Lower lobe of right lung (tissue), 2 donors: Measurements from ENCODE around the gene COLQ. TPM values are rescaled to one million over a fixed set of nuclear protein-coding genes. Genes with fewer than 3 reads are reported as not detected.

ENCODE experiments used
- ATAC-seq, 2 donors: fragments of 200-7000 bp; cut with Tn5 transposase; one replicate each; pipeline ENCODE4 v1.9.1; 2020 to 2022; ENCODE audit warnings: mild to moderate bottlenecking in 2 of 2, moderate library complexity in 2 of 2
- DNase-seq: peaks from one replicate; pipeline ENCODE4 v3.0.0-alpha.2; 2020
- H3K27ac ChIP-seq: fragments of 200-600 bp; one replicate; pipeline ENCODE4 v1.8.0; 2022
- H3K27me3 ChIP-seq: fragments of 200-600 bp; one replicate; pipeline ENCODE4 v1.8.0; 2022; ENCODE audit warnings: low read depth
- H3K36me3 ChIP-seq: fragments of 200-600 bp; one replicate; pipeline ENCODE4 v1.8.0; 2022; ENCODE audit warnings: mild to moderate bottlenecking
- H3K4me1 ChIP-seq: fragments of 200-600 bp; one replicate; pipeline ENCODE4 v1.8.0; 2022
- H3K4me3 ChIP-seq: fragments of 200-600 bp; one replicate; pipeline ENCODE4 v1.8.0; 2022; ENCODE audit warnings: mild to moderate bottlenecking
- H3K9me3 ChIP-seq: fragments of 200-600 bp; one replicate; pipeline ENCODE4 v1.8.0; 2022
- CTCF ChIP-seq: fragments of 200-600 bp; IDR thresholded peaks from one replicate; pipeline ENCODE4 v1.8.0; 2022; ENCODE audit warnings: antibody characterized with exemption, mild to moderate bottlenecking
- intact Hi-C: fragments of 100-400 bp; cut with DNase I; formaldehyde crosslinking; loops from one replicate; pipeline ENCODE4 v1.11.0; 2022
- total RNA-seq: library from RNA; stranded (reverse); fragmentation: NEBNext Ultra II Directional; extraction: Animal tissue kit (Norgen Biotek cat#: 25700); gene quantifications from one replicate; pipeline ENCODE4 v1.2.1, GENCODE V29; 2021
- donor health status: DM: no; HTN: yes; CAD: no; lungs with severe emphysema.

COLQ gene
- total RNA-seq, 1 donor from 2014 or later = 2.0 TPM

- DNase-seq = no peak
- no peak for TF ChIP-seq CTCF
- Histone ChIP-seq H3K27me3 (no peaks in the 10 kb centered on the region), H3K4me3 (no peak overlapping the region), H3K36me3 (no peaks in the 10 kb centered on the region), H3K27ac (no peak overlapping the region), H3K4me1 (peaks cover 10% of the 10 kb centered on the region), H3K9me3 (no peaks in the 10 kb centered on the region)
- intact Hi-C loops = no loop called here
- no peak for ATAC-seq
These were observed 32.2 kb upstream of the COLQ start for GRCh38 chr3:15553749-15554148.

GRCh38 chr3:15551902-15552301, 30.4 kb upstream of the COLQ start:
- intact Hi-C loops = no loop called here
- no peak overlapping the region for H3K4me3 ChIP-seq
- ATAC-seq = no peak
- H3K27ac ChIP-seq = no peak overlapping the region
- no peaks in the 10 kb centered on the region for H3K27me3 ChIP-seq
- H3K9me3 ChIP-seq = no peaks in the 10 kb centered on the region
- no peaks in the 10 kb centered on the region for H3K36me3 ChIP-seq
- H3K4me1 ChIP-seq = peaks cover 4% of the 10 kb centered on the region
- DNase-seq = no peak
- no peak for TF ChIP-seq CTCF

GRCh38 chr3:15549846-15550245, 28.3 kb upstream of the COLQ start:
- no peak for TF ChIP-seq CTCF

GRCh38 chr3:15542614-15543013, 21.1 kb upstream of the COLQ start:
- intact Hi-C loops = no loop called here
- Histone ChIP-seq H3K4me3 (no peak overlapping the region), H3K4me1 (no peaks in the 10 kb centered on the region), H3K9me3 (no peaks in the 10 kb centered on the region), H3K27me3 (no peaks in the 10 kb centered on the region), H3K36me3 (no peaks in the 10 kb centered on the region), H3K27ac (no peak overlapping the region)
- no peak for DNase-seq
- TF ChIP-seq CTCF = no peak
- no peak for ATAC-seq

More at GRCh38 chr3:15549846-15550245, 28.3 kb upstream of the COLQ start:
- no peak for DNase-seq
- H3K27ac ChIP-seq = no peak overlapping the region
- no peak overlapping the region for H3K4me3 ChIP-seq
- no peaks in the 10 kb centered on the region for H3K4me1 ChIP-seq
- H3K36me3 ChIP-seq = no peaks in the 10 kb centered on the region
- no peaks in the 10 kb centered on the region for H3K27me3 ChIP-seq
- H3K9me3 ChIP-seq = no peaks in the 10 kb centered on the region
- ATAC-seq = no peak
- intact Hi-C loops = no loop called here

- no peak overlapping the region for H3K4me3 ChIP-seq
- no peak overlapping the region for H3K27ac ChIP-seq
- no peaks in the 10 kb centered on the region for H3K9me3 ChIP-seq
- no peaks in the 10 kb centered on the region for H3K4me1 ChIP-seq
- ATAC-seq (no peak), DNase-seq (no peak)
- intact Hi-C loops = no loop called here
- no peaks in the 10 kb centered on the region for H3K27me3 ChIP-seq
- no peak for TF ChIP-seq CTCF
- H3K36me3 ChIP-seq = no peaks in the 10 kb centered on the region
These were observed 19.9 kb upstream of the COLQ start for GRCh38 chr3:15541371-15541770.

- no peaks in the 10 kb centered on the region for H3K9me3 ChIP-seq
- no peaks in the 10 kb centered on the region for H3K27me3 ChIP-seq
- intact Hi-C loops = no loop called here
- no peaks in the 10 kb centered on the region for H3K4me1 ChIP-seq
- no peak overlapping the region for H3K27ac ChIP-seq
- no peak for TF ChIP-seq CTCF
- H3K4me3 ChIP-seq = no peak overlapping the region
- ATAC-seq = no peak
- DNase-seq = no peak
- no peaks in the 10 kb centered on the region for H3K36me3 ChIP-seq
These were observed 17.6 kb upstream of the COLQ start for GRCh38 chr3:15539066-15539465.
